Hippocampal formation (tissue), 2 donors: Measurements from ENCODE around the gene TAF11L4.
"Not testable (repeated sequence)": the region's sequence is repeated elsewhere in the genome, so short reads cannot be mapped to it uniquely, and the experiment has no call there.

Experiments
- DNase-seq, 2 donors: peaks; one replicate each; lab custom pipeline; 2025; lab: John Stamatoyannopoulos, UW

Gene TAF11L4

DNA sequence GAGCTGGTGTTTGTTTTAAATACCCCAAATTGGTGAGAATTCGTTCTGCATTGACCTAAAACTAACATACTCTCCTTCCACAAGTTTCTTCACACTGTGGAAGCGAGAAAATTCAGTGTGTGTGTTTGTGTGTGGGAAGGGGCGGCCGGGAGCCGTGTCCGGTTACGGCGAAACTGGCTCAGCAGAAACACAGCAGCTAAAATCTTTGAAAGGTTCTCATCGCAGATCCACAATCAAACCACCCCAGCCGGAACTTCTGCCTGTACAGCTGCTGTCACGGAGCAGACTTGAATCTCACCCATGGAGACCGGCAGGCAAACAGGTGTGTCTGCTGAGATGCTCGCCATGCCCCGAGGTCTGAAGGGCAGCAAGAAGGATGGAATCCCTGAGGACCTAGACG is at the start of gene TAF11L4:
Gene TAF11L4, plus strand, starts transcription at position 301 of the 400 bp plus-strand sequence.
- not testable (repeated sequence) for DNase-seq

DNA sequence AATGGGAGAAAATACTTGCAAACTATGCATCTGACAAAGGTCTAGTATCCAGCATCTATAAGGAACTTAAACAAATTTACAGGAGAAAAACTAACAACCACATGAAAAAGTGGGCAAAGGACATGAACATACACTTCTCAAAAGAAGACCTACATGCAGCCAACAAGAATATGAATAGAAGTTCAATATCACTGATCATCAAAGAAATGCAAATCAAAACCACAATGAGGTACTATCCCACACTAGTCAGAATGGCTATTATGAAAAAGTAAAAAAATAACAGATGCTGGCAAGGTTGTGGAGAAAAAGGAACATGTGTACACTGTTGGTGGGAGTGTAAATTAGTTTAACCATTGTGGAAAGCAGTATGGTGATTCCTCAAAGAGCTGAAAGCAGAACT is 46.5 kb upstream of the TAF11L4 start:
- not testable (repeated sequence) for DNase-seq

DNA sequence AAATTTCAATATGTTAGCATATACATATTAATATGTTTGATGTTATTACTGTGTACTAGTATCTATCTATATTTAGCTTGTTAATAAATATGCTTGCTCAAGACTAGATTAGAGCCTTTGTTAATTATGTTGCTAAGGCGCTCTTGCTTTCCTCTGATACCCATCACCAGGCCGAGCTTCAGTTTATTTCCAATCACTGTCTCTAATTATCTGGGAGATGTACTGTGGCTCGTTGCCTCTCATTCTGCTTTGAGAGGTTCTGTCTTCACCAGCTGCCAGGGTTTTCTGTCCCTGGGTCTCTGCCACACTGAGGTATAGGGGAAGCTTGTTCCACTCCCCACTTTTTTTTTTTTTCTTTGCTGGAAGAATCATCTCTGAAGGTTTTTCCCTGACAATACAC is 44.6 kb upstream of the TAF11L4 start:
- DNase-seq = no peak

DNA sequence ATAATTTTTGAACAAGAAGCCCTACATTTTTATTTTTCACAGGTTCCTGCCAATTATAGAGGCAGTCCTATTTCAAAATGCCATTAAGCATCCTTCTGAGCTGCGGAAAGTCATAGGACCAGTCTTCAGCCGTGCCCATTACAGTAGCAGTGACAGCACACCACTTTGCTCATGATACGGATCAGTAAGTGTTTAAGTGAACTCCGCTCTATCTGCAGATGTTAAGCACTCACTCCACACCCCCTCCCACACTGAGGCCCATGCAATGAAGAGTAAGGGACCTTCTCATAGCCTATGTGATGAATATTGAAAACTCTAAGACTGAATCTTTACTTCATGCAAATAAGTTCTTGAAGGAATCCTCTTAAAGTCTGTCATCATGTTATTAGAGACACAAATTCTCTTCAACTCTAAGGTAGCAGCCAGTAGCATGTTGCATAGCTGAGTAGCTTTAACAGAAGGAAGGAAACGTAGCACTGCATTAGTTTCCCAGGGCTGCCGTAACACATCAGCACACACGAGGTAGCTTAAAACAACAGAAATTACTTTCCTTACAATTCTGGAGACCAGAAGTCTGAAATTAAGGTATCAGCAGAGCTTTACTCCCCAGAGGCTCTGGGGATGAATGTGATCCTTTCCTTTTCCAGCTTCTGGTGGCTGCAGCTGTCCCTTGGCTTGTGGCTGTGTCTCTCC is 43.9 kb upstream of the TAF11L4 start:
- no peak for DNase-seq

DNA sequence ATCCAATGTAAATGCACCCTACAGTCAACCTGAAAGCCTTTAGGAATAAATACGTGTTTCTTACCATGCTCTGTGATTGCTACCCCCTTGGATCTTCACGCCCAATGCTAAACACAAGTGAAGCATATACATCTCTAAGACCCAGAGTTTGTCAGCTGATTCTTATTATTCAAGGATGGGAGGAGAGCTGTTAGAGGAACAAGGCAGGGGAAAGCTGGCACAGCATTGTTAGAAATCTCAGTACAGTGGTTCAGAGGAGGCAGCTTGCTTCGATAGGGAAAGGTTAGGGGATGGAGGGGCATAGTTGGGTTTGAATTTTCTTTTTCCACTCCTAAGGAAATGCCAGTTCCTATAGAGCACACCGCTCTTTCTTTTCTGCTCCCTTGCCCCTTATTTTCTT is 40.2 kb upstream of the TAF11L4 start:
- no peak for DNase-seq

DNA sequence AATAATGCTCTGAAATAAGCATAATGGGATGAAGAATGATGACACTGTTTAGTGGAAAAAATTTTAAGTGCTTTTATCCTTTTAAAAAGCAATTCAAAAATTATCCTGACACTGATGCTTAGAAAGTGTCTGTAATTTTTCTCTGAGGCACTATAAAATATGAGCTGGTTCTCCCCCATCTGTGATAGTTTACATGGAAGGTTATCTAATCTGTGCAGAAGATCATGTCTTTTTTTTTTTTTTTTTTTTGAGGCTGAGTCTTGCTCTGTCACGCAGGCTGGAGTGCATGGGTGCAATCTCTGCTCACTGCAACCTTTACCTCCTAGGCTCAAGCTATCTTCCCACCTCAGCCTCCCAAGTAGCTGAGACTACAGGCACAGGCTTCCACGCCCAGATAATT is 38.8 kb upstream of the TAF11L4 start:
- no peak for DNase-seq

DNA sequence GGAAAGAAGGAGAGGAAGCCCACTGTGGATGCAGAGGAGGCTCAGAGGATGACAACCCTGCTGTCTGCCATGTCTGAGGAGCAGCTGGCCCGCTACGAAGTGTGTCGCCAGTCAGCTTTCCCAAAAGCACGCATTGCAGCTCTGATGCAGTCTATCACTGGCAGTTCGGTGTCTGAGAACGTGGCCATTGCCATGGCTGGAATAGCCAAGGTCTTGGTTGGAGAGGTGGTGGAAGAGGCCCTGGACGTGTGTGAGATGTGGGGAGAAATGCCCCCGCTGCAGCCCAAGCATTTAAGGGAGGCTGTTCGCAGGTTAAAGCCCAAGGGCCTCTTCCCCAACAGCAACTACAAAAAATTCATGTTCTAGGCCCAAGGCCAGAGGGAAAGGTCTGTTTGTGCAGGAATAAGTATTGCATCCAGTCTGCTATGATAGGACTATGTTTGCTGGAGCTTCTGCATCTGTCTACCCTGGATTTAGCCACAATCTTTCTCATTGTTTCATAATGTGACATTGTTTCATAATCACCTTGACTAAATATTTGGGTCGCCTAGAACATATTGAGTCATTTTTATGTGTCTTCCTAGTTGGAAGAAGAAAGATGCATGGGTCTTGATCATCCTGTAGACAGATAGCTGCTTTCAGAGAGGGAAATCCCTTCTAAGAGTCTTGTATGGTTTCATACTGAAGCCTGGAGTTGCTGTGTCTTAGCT is 35.0 kb upstream of the TAF11L4 start:
- not testable (repeated sequence) for DNase-seq

DNA sequence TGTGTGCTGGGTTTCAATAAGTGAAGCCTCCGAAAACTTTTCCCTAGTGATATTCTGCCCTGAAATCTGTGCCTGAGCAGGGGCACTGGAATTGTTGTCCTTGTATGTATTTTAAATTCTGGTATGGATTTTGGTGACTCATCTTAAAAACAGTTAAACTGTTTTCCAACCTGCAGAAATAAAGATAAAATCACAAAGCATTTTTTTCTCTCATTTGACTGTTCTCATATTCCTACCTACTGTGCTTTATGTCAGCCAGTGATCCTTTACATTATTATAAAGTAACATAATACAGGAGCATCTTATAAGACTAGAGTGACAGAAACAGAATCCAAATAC is 34.5 kb upstream of the TAF11L4 start:
- DNase-seq = no peak

DNA sequence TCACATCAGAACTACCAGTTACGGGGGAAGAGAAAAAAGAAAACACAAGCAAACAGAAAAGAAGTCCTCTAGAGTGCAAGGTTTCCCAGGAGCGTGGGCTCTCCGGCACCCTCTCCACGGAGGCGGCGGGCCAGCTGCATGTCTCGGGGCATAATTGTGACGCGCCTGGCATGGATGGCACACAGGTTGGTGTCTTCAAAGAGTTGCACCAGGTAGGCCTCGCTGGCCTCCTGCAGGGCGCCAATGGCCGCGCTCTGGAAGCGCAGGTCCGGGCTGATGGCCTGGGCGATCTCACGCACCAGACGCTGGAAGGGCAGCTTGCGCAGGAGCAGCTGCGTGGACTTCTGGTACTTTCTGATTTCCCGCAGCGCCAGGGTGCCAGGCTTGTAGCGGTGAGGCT is 30.3 kb upstream of the TAF11L4 start:
- DNase-seq = not testable (repeated sequence)

DNA sequence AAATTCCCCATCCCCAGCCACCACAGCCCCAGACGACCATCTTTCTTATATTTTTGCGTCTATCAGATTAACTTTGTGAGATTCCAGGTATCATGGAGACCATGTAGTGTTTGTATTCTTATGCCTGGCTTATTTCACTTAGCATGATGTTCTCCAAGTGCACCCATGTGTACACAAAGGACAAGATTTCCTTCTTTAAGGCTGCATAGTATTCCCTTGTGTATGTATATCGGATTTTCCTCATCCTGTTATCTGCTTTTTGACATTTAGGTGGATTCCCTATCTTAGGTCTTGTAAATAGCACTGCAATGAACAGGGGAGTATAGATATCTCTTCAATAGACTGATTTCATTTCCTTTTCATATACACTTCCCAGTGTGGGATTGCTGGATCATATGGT is 28.8 kb upstream of the TAF11L4 start:
- no peak for DNase-seq

DNA sequence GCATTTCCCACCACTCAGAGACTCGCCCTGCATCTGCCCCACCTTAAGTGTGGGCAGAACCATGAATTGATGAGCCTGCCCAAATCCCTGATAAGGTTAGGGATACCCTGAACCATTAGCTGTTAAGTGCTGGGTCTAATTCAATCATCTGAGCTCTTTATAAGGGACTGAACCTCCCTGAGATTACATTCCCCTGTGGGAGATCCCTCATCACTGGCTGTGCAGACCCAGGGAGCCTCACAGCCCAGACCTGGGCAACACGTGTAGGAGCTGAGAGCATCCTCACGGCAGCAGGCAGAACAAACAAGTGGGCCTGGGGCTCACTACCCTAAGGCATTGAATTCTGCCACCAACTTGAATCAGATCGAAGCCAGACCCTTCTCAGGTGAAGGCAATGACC is 24.2 kb upstream of the TAF11L4 start:
- DNase-seq = no peak

DNA sequence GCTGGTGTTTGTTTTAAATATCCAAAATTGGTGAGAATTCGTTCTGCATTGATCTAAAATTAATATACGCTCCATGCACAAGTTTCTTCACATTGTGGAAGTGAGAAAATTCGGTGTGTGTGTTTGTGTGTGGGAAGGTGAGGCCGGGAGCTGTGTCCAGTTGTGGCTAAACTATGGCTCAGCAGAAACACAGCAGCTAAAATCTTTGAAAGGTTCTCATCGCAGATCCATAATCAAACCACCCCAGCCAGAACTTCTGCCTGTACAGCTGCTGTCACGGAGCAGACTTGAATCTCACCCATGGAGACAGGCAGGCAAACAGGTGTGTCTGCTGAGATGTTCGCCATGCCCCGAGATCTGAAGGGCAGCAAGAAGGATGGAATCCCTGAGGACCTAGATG is 23.7 kb upstream of the TAF11L4 start, which contains the start of gene TAF11L2:
Gene TAF11L2, plus strand, starts transcription at position 301 of the 400 bp plus-strand sequence.
- not testable (repeated sequence) for DNase-seq

DNA sequence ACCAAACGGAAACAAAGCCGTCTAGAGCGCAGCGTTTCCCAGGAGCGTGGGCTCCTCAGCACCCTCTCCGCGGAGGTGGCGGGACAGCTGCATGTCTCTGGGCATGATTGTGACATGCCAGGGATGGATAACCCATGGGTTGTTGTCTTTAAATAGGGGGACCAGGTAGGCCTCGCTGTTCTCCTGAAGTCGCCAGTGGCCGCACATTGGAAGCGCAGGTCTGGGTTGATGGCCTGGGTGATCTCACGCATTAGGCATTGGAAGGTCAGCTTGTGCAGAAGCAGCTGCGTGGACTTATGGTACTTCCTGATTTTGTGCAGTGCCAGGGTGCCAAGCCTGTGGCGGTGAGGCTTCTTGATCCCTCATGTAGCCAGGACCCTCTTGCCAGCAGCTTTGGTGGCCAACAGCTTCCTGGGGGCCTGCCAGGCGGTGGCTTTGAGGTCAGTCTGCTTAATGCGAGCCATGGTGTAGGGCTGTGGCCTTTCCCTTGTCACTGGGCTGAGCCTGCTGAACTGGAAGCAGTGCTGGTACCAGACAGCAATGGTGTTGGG is 9.8 kb upstream of the TAF11L4 start:
- no peak for DNase-seq

DNA sequence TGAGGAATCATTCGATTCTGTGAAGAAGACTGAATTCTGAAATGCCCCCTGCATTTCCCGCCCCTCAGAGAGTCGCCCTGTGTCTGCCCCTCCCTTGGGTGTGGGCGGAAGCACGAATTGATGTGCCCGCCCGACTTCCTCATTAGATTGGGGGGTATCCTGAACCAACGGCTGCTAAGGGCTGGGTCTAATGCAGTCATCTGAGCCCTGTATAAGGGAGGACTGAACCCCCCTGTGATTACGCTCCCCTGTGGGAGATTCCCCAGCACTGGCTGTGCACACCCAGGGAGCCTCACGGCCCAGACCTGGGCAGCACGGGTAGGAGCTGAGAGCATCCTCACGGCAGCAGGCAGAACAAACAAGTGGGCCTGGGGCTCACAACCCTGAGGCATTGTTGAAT is 4.1 kb upstream of the TAF11L4 start:
- not testable (repeated sequence) for DNase-seq

DNA sequence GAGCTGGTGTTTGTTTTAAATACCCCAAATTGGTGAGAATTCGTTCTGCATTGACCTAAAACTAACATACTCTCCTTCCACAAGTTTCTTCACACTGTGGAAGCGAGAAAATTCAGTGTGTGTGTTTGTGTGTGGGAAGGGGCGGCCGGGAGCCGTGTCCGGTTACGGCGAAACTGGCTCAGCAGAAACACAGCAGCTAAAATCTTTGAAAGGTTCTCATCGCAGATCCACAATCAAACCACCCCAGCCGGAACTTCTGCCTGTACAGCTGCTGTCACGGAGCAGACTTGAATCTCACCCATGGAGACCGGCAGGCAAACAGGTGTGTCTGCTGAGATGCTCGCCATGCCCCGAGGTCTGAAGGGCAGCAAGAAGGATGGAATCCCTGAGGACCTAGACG is 3.5 kb upstream of the TAF11L4 start, which contains the start of gene TAF11L3:
Gene TAF11L3, plus strand, starts transcription at position 301 of the 400 bp plus-strand sequence.
- not testable (repeated sequence) for DNase-seq

DNA sequence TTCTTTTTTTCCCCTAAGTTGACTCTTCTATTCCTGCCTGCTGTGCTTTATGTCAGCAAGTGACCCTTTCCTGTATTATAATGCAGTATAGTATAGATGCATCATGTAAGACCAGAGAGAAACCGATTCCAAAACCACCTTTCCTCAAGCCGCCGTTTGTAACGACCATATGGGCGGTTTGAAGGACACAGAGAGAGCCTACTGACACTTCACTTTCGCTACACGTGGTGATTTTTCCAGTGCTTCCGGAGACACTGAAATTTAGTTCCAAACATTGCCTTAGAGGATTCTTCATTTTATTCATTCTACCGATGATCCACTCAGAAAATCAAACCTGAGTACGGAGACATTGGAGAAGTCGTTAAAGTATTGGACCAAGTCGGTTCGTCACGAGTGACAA is 2.1 kb upstream of the TAF11L4 start:
- DNase-seq = not testable (repeated sequence)

DNA sequence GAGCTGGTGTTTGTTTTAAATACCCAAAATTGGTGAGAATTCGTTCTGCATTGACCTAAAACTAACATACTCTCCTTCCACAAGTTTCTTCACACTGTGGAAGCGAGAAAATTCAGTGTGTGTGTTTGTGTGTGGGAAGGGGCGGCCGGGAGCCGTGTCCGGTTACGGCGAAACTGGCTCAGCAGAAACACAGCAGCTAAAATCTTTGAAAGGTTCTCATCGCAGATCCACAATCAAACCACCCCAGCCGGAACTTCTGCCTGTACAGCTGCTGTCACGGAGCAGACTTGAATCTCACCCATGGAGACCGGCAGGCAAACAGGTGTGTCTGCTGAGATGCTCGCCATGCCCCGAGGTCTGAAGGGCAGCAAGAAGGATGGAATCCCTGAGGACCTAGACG is 3.3 kb downstream of the TAF11L4 start, which contains the start of gene TAF11L5:
Gene TAF11L5, plus strand, starts transcription at position 301 of the 400 bp plus-strand sequence.
- DNase-seq = not testable (repeated sequence)

DNA sequence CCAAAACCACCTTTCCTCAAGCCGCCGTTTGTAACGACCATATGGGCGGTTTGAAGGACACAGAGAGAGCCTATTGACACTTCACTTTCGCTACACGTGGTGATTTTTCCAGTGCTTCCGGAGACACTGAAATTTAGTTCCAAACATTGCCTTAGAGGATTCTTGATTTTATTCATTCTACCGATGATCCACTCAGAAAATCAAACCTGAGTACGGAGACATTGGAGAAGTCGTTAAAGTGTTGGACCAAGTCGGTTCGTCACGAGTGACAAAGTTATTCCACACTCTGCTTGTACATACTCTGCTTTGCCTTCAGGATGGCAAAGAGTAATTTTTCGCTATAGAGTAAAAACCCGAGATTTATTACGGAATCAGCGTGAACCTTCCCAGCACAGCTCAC is 4.9 kb downstream of the TAF11L4 start:
- not testable (repeated sequence) for DNase-seq

DNA sequence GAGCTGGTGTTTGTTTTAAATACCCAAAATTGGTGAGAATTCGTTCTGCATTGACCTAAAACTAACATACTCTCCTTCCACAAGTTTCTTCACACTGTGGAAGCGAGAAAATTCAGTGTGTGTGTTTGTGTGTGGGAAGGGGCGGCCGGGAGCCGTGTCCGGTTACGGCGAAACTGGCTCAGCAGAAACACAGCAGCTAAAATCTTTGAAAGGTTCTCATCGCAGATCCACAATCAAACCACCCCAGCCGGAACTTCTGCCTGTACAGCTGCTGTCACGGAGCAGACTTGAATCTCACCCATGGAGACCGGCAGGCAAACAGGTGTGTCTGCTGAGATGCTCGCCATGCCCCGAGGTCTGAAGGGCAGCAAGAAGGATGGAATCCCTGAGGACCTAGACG is 6.8 kb downstream of the TAF11L4 start, which contains the start of gene TAF11L6:
Gene TAF11L6, plus strand, starts transcription at position 301 of the 400 bp plus-strand sequence.
- not testable (repeated sequence) for DNase-seq
